BE2C (cell line): ENCODE measurements around the gene LNX1.

Experiments
- DNase-seq: peaks from one replicate; pipeline ENCODE4 v3.0.0-alpha.2; 2020
- H3K27me3 ChIP-seq: fragments of 250-450 bp; sonication (Bioruptor Pico); 2 replicates; pipeline ENCODE4 v1.5.1; 2020; ENCODE audit warnings: mild to moderate bottlenecking
- H3K36me3 ChIP-seq: fragments of 250-450 bp; sonication (Bioruptor Pico); 2 replicates; pipeline ENCODE4 v1.5.1; 2020; ENCODE audit warnings: mild to moderate bottlenecking
- H3K4me1 ChIP-seq: fragments of 250-450 bp; sonication (Bioruptor Pico); 2 replicates; pipeline ENCODE4 v1.5.1; 2020
- H3K4me3 ChIP-seq: 2 replicates; pipeline ENCODE4 v1.5.1; 2011; ENCODE audit warnings: low read depth, low read length
- H3K9me3 ChIP-seq: fragments of 250-450 bp; sonication (Bioruptor Pico); 2 replicates; pipeline ENCODE4 v1.5.1; 2020
- TF ChIP-seq, protein P1 (sequence below): IDR thresholded peaks from 2 replicates; pipeline ENCODE4 v1.5.1; 2012; ENCODE audit warnings: mild to moderate bottlenecking, low read depth, low read length

LNX1 gene

DNA sequence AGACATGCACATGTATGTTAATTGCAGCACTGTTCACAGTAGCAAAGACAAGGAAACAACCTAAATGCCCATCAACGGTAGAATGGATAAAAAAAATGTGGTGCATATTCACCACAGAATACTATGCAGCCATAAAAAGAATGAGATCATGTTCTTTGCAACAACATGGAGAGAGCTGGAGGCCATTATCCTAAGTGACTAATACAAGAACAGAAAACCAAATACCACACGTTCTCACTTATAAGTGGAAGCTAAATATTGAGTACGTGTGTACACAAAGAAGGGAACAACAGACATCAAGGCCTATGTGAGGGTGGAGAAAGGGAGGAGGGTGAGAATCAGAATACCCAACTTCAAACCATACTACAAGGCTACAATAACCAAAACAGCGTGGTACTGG lies 17.4 kb upstream of the LNX1 start:
- TF ChIP-seq, protein P1, sequence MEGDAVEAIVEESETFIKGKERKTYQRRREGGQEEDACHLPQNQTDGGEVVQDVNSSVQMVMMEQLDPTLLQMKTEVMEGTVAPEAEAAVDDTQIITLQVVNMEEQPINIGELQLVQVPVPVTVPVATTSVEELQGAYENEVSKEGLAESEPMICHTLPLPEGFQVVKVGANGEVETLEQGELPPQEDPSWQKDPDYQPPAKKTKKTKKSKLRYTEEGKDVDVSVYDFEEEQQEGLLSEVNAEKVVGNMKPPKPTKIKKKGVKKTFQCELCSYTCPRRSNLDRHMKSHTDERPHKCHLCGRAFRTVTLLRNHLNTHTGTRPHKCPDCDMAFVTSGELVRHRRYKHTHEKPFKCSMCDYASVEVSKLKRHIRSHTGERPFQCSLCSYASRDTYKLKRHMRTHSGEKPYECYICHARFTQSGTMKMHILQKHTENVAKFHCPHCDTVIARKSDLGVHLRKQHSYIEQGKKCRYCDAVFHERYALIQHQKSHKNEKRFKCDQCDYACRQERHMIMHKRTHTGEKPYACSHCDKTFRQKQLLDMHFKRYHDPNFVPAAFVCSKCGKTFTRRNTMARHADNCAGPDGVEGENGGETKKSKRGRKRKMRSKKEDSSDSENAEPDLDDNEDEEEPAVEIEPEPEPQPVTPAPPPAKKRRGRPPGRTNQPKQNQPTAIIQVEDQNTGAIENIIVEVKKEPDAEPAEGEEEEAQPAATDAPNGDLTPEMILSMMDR, result no peak
- no peak for DNase-seq
- H3K27me3 ChIP-seq, result no peaks in the 10 kb centered on the region
- no peaks in the 10 kb centered on the region for H3K36me3 ChIP-seq
- no peaks in the 10 kb centered on the region for H3K9me3 ChIP-seq
- no peak overlapping the region for H3K4me3 ChIP-seq
- H3K4me1 ChIP-seq, result no peaks in the 10 kb centered on the region

DNA sequence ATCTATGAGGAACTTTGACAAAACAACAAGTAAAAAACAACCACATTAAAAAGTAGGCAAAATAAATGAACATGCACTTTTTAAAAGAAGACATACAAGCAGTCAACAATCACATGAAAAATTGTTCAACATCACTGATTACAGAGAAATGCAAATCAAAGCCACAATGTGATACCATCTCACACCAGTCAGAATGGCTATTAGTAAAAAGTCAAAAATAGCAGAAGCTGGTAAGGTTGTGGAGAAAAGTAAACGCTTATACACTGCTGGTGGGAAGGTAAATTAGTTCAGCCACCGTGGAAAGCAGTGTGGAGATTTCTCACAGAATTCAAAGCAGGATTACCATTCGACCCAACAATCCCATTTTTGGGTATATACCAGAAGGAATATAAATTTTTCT lies 17.0 kb upstream of the LNX1 start:
- Histone ChIP-seq H3K9me3 (no peaks in the 10 kb centered on the region), H3K4me3 (no peak overlapping the region), H3K4me1 (no peaks in the 10 kb centered on the region), H3K27me3 (no peaks in the 10 kb centered on the region), H3K36me3 (no peaks in the 10 kb centered on the region)
- TF ChIP-seq, protein P1, result no peak
- no peak for DNase-seq

DNA sequence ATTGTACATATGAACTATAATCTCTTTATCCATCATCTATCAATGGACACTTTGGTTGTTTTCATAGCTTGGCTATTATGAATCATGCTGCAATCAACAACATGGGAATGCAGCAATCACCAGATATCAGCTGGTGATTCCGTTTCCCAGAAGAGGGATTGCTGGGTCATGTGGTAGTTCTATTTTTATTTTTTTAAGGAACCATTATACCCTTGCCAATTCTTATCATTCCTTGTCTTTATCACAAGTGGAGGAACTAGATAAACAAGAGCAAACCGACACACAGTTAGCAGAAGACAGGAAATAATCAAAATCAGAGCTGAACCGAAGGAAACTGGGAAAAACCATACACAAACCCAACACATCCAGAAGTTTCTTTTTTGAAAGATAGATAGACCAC lies 14.5 kb upstream of the LNX1 start:
- no peak for DNase-seq

DNA sequence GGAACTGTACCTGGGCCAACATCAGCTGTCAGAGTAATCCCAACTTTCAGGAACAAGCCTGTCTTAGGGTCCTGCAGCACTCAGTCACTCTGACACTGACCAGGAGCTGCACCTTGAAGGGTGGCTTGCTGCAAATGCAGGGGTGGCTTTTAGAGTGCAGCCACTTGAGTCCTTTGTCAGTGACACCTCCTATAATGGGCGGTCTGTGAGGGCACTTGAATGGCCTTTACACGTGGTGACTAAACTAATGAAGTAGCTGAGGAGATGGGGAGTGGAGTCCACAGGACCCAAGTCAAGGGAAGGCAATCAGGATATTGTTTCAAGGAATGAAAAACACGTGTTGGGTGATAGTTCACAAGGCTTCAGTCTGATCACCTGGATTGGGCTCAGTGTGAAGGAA lies 11.1 kb upstream of the LNX1 start:
- Histone ChIP-seq H3K4me3 (no peak overlapping the region), H3K36me3 (no peaks in the 10 kb centered on the region), H3K9me3 (no peaks in the 10 kb centered on the region), H3K4me1 (peaks cover 7% of the 10 kb centered on the region; the same call in 1 of the 2 replicates), H3K27me3 (no peaks in the 10 kb centered on the region; the same call in 1 of the 2 replicates)
- TF ChIP-seq, protein P1, result no peak
- no peak for DNase-seq

More for the DNA sequence above, 14.5 kb upstream of the LNX1 start:
- Histone ChIP-seq H3K36me3 (no peaks in the 10 kb centered on the region), H3K27me3 (no peaks in the 10 kb centered on the region), H3K4me1 (peaks cover 7% of the 10 kb centered on the region; the same call in 1 of the 2 replicates), H3K4me3 (no peak overlapping the region), H3K9me3 (no peaks in the 10 kb centered on the region)
- TF ChIP-seq, protein P1, result no peak

DNA sequence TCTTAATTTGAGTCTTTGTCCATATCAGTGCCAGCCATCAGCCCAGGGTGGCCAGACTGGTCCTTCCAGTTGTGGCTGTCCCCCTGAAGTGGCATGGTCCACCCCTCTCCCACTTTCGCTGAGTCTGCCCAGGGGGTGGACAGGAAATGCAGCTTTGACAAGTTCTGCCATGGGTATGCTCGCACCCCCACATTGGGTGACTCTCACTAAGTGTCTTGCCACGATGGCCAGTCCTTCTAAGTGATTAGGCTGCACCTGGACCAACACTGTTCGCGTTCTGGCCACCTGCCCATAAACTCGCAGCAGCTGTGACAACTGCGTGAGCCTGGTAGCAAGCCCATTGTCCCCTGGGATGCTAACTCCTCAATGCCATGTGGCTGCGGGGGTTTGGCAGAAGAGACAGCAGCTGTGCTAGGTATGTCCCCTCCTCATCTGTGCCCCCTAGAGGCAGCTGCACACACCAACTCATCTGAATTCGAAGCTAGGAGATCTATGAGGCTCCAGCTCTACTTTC lies 10.0 kb upstream of the LNX1 start:
- Histone ChIP-seq H3K9me3 (no peaks in the 10 kb centered on the region), H3K4me1 (peaks cover 7% of the 10 kb centered on the region; the same call in 1 of the 2 replicates), H3K27me3 (no peaks in the 10 kb centered on the region; the same call in 1 of the 2 replicates), H3K36me3 (no peaks in the 10 kb centered on the region), H3K4me3 (peak overlapping the region; percentile 38)
- TF ChIP-seq, protein P1, result peak; percentile 94
- DNase-seq, result peak; percentile 96

DNA sequence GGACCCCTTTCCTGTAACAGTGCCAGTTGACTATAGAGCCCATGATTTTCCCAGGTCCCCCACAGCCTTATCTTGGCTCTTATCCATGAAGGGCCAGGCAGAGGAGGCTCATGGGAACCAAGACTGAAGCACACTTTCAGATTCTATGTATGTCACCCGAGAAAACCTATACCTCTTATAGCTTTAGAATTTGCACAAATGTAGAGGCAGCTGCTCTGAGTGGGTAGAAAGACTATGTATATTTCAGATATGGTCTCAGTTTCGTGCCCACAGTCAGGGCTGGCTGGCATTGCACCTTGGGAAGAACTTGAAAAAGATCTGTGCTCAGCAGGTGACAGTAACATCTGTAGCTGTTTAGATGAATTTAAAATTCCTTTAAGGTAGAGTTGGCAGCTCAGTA lies 8.3 kb upstream of the LNX1 start:
- Histone ChIP-seq H3K36me3 (no peaks in the 10 kb centered on the region), H3K4me3 (no peak overlapping the region), H3K27me3 (no peaks in the 10 kb centered on the region; the same call in 1 of the 2 replicates), H3K9me3 (no peaks in the 10 kb centered on the region), H3K4me1 (peaks cover 7% of the 10 kb centered on the region; the same call in 1 of the 2 replicates)
- TF ChIP-seq, protein P1, result no peak
- DNase-seq, result no peak
